HL-60 (cell line): ENCODE results near the gene SNRPA.
"Not testable (repeated sequence)": the region's sequence is repeated elsewhere in the genome, so short reads cannot be mapped to it uniquely, and the experiment has no call there.

Source experiments
- DNase-seq, 2 experiments: peaks; one replicate each; pipeline ENCODE4 v3.0.0-alpha.2; 2010 to 2020; ENCODE audit warnings: low read depth in 1 of 2, low spot score in 1 of 2
- H3K27ac ChIP-seq: fragments of 250-450 bp; sonication (Bioruptor Pico); replicated peaks from 2 replicates; pipeline ENCODE4 v1.5.1; 2020; ENCODE audit warnings: mild to moderate bottlenecking, moderate library complexity
- H3K27me3 ChIP-seq: fragments of 250-450 bp; sonication (Bioruptor Pico); 2 replicates; pipeline ENCODE4 v1.5.1; 2021; ENCODE audit warnings: mild to moderate bottlenecking, moderate library complexity; ENCODE audit not compliant: insufficient read depth, poor library complexity, severe bottlenecking
- H3K4me3 ChIP-seq: replicated peaks from 2 replicates; pipeline ENCODE4 v1.5.1; 2011; ENCODE audit warnings: mild to moderate bottlenecking, control low read depth, low read length; ENCODE audit not compliant: insufficient read depth
- GABPA ChIP-seq: IDR thresholded peaks from 2 replicates; pipeline ENCODE4 v1.6.1; 2012; ENCODE audit warnings: low read depth
- POLR2AphosphoS5 ChIP-seq: IDR thresholded peaks from 2 replicates; pipeline ENCODE4 v1.6.1; 2012; ENCODE audit warnings: low read depth
- SPI1 ChIP-seq: IDR thresholded peaks from 2 replicates; pipeline ENCODE4 v1.6.1; 2012; ENCODE audit warnings: low read depth, mild to moderate bottlenecking, borderline replicate concordance
- TF ChIP-seq, protein P1 (sequence below): IDR thresholded peaks from one replicate; pipeline ENCODE4 v1.5.1; 2011; ENCODE audit warnings: low read length, control low read depth, inconsistent platforms; ENCODE audit not compliant: insufficient read depth
- TF ChIP-seq, protein P2 (sequence below): IDR thresholded peaks from 2 replicates; pipeline ENCODE4 v1.6.1; 2012; ENCODE audit warnings: low read depth; ENCODE audit not compliant: insufficient replicate concordance

SNRPA gene

DNA sequence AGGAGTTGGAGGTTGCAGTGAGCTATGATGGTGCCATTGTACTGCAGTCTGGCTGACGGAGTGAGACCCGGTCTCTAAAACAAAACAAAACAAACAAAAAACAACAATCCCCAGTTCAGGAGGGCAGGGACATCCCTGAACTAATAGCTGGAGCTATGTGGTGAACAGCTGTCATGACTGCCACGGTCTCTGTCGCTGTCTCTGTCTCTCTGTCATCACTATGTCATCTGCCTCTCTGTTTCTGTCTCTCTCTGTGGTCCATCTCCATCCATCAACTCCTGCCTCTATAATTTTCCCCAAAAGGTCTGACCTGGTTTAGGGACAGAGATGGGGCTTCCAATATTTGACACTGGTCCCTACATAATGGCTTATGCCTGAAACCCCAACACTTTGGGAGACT lies 26.7 kb upstream of the SNRPA start:
- TF ChIP-seq, protein P1, sequence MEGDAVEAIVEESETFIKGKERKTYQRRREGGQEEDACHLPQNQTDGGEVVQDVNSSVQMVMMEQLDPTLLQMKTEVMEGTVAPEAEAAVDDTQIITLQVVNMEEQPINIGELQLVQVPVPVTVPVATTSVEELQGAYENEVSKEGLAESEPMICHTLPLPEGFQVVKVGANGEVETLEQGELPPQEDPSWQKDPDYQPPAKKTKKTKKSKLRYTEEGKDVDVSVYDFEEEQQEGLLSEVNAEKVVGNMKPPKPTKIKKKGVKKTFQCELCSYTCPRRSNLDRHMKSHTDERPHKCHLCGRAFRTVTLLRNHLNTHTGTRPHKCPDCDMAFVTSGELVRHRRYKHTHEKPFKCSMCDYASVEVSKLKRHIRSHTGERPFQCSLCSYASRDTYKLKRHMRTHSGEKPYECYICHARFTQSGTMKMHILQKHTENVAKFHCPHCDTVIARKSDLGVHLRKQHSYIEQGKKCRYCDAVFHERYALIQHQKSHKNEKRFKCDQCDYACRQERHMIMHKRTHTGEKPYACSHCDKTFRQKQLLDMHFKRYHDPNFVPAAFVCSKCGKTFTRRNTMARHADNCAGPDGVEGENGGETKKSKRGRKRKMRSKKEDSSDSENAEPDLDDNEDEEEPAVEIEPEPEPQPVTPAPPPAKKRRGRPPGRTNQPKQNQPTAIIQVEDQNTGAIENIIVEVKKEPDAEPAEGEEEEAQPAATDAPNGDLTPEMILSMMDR: no peak
- TF ChIP-seq, protein P2, sequence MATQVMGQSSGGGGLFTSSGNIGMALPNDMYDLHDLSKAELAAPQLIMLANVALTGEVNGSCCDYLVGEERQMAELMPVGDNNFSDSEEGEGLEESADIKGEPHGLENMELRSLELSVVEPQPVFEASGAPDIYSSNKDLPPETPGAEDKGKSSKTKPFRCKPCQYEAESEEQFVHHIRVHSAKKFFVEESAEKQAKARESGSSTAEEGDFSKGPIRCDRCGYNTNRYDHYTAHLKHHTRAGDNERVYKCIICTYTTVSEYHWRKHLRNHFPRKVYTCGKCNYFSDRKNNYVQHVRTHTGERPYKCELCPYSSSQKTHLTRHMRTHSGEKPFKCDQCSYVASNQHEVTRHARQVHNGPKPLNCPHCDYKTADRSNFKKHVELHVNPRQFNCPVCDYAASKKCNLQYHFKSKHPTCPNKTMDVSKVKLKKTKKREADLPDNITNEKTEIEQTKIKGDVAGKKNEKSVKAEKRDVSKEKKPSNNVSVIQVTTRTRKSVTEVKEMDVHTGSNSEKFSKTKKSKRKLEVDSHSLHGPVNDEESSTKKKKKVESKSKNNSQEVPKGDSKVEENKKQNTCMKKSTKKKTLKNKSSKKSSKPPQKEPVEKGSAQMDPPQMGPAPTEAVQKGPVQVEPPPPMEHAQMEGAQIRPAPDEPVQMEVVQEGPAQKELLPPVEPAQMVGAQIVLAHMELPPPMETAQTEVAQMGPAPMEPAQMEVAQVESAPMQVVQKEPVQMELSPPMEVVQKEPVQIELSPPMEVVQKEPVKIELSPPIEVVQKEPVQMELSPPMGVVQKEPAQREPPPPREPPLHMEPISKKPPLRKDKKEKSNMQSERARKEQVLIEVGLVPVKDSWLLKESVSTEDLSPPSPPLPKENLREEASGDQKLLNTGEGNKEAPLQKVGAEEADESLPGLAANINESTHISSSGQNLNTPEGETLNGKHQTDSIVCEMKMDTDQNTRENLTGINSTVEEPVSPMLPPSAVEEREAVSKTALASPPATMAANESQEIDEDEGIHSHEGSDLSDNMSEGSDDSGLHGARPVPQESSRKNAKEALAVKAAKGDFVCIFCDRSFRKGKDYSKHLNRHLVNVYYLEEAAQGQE: no peak
- TF ChIP-seq POLR2AphosphoS5: no peak
- no peak for TF ChIP-seq SPI1
- no peak for TF ChIP-seq GABPA
- Histone ChIP-seq H3K4me3 (no peak overlapping the region), H3K27me3 (no peaks in the 10 kb centered on the region), H3K27ac (no peak overlapping the region)
- DNase-seq: no peak

DNA sequence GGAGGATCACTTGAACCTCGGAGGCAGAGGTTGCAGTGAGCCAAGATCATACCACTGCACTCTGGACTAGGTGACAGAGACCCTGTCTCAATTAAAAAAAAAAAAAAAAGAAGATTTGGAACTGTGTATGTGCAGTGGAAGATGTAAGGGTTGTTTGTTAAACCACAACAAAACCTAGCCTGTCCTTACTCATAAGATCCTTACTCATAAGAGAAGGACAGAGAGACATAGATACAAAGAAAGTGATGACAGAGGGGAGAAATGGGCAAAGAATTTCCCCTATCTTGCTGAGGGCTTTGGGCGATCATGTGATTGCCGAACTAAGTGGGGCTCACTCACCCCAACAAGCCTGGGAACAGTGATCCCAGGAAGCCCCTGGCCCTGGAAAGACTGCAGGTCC lies 26.1 kb upstream of the SNRPA start:
- H3K27ac ChIP-seq: no peak overlapping the region
- no peak overlapping the region for H3K4me3 ChIP-seq
- H3K27me3 ChIP-seq: no peaks in the 10 kb centered on the region
- DNase-seq: no peak
- TF ChIP-seq SPI1 (no peak), POLR2AphosphoS5 (no peak), GABPA (no peak)
- TF ChIP-seq, protein P2: no peak
- TF ChIP-seq, protein P1: no peak

DNA sequence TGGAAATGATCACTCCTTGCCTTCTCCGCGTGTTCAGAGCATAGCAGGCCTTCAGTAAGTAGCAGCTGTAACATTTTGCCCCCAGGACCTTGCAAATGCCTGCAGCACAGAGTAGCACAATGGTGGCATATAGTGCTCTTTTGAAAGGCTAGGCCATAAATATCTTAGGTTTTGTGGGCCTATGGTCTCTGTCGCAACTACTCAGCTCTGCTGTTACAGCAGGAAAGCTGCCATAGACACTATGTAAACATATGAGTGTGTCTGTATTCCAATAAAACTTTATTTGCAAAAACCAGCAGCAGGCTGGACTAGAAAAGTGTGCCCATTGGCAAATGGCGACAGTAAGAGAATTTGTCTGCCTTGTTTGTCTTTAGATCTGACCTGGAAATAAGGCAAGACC lies 24.7 kb upstream of the SNRPA start:
- TF ChIP-seq, protein P1: no peak
- TF ChIP-seq SPI1 (no peak), POLR2AphosphoS5 (no peak), GABPA (no peak)
- TF ChIP-seq, protein P2: no peak
- H3K27ac ChIP-seq: no peak overlapping the region

DNA sequence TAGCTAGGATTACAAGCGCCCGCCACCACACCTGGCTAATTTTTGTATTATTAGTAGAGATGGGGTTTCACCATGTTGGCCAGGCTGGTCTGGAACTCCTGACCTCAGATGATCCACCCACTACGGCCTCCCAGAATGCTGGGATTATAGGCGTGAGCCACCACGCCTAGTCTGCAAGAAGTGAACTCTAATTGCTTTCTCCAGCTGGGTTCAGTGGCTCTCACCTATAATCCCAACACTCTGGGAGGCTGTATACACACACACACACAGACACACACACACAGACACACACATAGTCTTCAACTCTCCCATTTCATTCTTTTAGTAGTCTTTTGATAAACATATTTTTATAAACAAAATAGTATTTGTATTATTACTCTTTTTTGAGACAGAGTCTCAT lies 20.9 kb upstream of the SNRPA start:
- H3K27me3 ChIP-seq, H3K27ac ChIP-seq, H3K4me3 ChIP-seq, DNase-seq: not testable (repeated sequence)

More for the DNA sequence above, 24.7 kb upstream of the SNRPA start:
- no peak overlapping the region for H3K4me3 ChIP-seq
- no peaks in the 10 kb centered on the region for H3K27me3 ChIP-seq
- no peak for DNase-seq

DNA sequence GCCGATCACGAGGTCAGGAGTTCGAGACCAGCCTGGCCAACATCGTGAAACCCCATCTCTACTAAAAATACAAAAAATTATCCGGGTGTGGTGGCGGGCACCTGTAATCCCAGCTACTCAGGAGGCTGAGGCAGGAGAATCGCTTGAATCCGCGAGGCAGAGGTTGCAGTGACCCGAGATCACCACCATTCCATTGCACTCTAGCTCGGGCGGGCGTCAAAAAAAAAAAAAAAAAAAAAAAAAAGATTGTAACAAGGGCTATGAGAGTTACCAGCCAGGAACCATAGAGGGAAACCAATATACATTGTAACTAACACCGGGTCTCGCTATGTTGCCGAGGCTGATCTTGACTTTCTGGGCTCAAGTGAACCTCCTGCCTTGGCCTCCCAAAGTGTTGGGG lies 18.7 kb upstream of the SNRPA start:
- not testable (repeated sequence) for H3K4me3 ChIP-seq, H3K27me3 ChIP-seq, H3K27ac ChIP-seq, DNase-seq
